HG03045 (cell line): ENCODE results near the gene OS9.
A peak's percentile ranks its signal among the peaks of the same experiment; 100 is the strongest.

Experiments used
- ATAC-seq: cut with Tn5 transposase; IDR thresholded peaks from one replicate; pipeline ENCODE4 v1.9.1; 2021; ENCODE audit warnings: mild to moderate bottlenecking, moderate library complexity; ENCODE audit not compliant: unreplicated experiment

OS9 gene

GRCh38 chr12:57735198-57735855 is 41.4 kb downstream of the OS9 start:
- ATAC-seq, result no peak

DNA sequence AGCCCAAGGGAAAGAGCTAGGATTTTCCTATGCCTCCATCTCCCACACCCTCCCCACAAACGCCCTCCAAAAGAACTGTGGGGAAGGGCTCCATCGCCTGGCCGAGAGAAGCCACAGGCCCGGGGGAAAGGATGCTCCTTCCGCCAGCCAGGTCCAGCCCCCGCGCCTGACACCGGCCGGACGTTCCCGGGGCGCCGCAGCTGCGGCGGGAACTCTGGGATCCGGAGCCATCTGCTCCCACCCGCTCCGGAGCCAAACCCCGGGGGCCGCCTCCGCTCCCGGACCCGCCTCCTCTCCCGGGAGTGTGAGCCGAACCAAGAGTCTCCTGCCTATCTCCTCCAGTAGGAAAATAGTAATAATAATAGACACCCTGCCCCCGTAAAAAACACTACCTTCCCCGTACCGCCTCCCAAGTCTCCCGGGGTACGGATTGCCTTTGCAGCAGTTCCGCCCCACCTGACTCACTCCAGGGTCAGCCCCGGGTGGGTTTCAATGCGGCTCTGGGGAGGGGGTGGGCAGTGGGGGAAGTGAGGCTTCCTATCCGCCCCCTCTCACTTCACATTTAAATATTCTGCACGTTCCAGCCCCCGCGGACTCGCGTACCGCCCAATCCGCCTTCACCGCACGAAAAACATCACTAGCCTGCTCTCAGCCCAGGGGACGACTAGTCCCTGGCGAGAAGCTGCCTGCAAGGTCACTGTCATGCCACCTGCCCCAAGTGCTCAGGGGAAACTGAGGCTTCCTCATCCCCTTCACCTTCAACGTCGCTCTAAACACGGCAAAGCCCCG is 42.2 kb downstream of the OS9 start:
- no peak for ATAC-seq

GRCh38 chr12:57736741-57737466 is 43.0 kb downstream of the OS9 start:
- ATAC-seq, result no peak

DNA sequence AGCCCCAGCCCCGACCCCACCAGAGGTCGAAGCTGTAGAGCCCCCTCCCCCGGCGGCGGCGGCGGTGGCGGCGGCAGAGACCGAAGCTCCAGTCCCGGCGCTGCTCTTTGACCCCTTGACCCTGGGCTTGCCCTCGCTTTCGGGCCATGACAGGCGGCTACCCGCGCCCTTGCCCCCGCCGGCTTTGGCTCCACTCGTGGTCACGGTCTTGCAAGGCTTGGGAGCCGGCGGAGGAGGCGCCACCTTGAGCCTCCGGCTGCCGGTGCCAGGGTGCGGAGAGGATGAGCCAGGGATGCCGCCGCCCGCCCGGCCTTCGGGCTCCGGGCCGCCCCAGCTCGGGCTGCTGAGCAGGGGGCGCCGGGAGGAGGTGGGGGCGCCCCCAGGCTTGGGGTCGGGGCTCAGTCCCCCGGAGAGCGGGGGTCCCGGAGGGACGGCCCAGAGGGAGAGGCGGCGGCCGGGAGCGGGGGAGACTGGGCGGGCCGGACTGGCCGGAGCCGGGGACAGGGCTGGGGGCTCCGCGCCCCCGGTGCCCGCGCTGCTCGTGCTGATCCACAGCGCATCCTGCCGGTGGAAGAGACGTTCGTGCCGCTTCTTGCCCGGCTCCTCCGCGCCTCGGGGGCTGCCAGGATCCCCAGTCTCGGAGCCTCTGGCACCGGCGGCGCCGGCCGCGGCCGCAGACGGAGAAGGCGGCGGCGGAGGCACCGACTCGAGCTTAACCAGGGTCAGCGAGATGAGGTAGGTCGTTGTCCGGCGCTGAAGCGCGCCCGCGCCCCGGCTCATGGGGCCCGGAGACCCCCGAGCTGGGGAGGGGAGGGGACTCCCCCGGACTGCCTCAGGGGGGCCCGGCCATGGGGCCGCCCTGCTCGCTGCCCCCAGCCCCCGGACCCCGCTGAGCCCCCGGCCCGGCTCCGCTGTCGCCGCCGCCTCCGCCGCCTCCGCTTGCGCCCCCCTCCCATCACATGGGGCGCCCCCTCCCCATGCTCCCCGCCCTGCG is 43.8 kb downstream of the OS9 start:
- ATAC-seq, result no peak

DNA sequence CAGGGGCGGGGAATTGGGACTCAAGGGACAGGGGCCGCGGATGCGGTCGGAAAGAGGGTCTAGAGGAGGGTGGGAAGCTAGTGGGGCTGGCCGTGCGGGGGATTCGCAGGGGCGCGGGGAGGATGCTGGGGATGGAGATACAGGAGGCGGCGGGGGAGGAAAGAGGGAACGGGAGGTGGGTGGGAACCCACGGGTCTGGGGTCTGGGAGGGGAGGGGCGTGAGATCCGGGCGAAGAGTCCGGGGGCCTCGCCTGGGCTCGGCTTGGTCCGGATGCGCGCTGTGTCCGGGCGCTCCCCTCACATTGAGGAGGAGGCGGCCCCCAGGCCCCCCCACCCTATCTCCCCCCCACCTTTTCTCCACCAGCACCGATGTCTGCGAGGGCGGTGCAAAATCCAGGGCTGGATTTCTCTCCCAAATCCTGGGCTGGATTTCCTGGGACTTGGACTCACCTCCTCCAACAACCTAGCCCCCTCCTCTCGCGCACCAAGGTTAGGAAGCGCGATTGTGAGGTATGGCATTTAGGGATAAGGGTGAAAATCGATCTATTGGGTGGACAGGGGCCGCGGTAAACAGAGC is 44.8 kb downstream of the OS9 start, which contains the start of gene AGAP2:
Gene AGAP2 (minus strand): TSS at position 82 of the 577 bp plus-strand sequence. CDS start 496 bp downstream, outside the sequence.
- no peak for ATAC-seq

DNA sequence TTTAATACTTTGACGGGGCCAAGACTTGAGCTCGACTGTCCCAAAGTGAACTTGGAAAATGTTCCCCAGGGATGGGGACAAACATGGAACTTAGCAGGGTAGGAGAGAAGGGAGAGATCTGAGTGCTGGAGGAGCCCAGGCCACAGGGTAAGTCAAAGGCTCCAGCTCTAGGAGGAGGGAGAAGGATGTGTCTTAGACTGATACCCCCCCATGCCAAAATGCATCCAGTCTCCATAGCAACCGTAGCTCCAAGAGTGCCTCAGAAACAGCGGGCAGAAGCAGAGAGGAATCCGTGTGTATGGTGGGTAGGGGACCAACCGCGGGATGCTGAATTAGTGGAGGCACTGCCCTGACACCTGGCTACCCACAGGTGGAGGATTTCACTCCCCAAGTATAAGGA is 45.5 kb downstream of the OS9 start:
- no peak for ATAC-seq

DNA sequence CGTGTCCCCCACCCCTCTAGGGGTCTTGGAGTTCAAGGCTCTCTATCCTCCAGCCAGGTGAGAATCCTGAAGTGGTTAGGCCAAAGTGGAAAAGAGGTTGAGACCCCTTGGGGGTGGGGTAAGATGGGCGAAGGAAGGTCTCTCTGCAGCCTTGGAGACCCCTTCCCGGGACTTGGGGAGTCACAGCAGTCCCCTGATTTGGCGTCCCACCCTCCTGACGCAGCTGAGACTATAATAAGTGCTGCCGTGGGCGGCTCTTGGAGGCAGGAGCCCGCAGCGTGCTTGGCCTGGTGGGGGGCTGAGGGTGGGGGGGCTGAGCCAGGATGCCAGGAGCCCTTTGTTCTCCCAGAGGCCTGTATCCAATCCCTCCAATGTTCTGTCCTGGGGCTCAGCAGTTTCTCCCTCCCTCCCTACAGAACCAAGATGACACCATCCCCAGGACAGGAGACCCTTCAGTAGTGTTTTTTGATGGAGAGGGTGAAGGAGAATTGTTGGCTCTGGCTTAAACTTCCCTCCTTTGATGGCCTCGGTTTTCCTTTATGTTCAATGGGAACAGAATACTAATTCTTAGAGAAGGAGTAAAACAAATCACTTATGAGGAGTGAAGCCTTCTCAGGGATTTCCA is 46.1 kb downstream of the OS9 start:
- ATAC-seq, result no peak

DNA sequence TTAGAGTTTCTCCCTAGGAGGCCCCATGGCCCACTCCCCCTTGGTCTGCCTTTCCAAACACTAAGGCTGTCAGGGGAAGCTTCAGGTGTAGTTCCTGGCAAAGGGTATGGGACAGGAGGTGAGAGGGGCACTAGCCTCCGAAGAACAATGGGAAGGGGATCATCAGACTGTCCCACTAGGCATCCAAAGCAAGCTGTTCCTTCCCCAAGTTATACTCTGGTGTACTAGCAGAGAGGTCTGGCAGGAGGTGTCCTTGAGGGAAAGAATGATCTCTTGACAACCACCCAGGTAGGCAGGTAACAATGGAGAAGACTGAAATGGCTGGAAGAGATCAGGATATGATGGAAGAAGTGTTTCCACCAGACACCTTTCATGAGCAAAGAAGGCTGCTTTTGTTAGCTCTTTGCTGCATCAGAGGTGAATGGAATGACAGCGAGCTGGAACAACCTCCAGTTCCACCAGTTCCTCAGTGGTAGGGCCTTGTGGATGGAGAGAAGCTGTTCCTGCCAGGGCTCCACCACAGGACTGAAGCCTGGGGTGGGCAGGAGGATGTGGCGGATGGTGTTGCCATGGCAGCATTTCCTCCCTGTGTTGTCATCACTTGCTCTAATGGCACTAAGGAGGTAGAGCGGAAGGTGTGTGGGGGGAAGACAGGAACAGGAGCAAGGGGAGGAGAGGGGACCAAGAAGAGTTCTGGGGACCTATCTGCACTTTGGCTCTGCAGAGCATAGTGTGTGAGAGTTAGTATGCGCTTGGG is 46.9 kb downstream of the OS9 start:
- ATAC-seq, result no peak

- no peak for ATAC-seq
Observed at GRCh38 chr12:57741413-57741789, 47.5 kb downstream of the OS9 start.

GRCh38 chr12:57741844-57742738 is 48.2 kb downstream of the OS9 start:
- ATAC-seq, result peak; percentile 50

- ATAC-seq, result no peak
Observed at GRCh38 chr12:57743769-57744168, 49.8 kb downstream of the OS9 start.

DNA sequence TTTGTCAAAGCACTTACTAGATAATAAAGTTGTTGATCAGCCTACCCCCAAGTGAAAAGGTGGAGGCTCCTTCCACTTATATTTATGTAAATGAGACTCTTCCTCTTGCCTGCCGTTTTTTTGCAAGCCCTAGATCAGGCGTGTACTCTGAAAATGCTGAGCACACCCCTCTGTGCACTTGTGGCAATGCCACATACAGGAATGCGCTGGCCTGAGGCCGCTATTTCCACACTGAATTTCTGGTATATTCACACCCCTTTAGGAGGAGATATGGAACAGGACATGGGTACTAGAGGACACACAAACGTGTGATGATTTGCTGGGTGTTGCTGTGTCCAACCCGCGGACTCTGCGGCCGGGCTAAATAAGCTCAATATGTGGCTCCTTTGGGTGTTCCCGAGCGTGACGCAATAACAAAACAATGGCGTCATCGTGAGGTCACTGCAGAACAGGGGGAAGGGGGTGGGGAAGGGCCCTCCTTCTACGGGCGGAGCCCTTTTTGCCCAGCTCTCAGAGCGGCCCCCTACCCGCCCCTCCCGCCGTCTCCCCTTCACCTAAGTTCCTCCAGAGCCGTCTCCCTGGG is 50.4 kb downstream of the OS9 start:
- peak; percentile 27 for ATAC-seq

- peak; percentile 88 for ATAC-seq
Observed at GRCh38 chr12:57744777-57745484, 51.0 kb downstream of the OS9 start, which contains the start of gene TSPAN31. TSS of gene TSPAN31 (plus strand) at chr12:57745039. CDS start at chr12:57745155, 116 bp downstream.

GRCh38 chr12:57745485-57745881 is 51.6 kb downstream of the OS9 start:
- no peak for ATAC-seq

- no peak for ATAC-seq
Observed at GRCh38 chr12:57746025-57746424, 52.1 kb downstream of the OS9 start.

DNA sequence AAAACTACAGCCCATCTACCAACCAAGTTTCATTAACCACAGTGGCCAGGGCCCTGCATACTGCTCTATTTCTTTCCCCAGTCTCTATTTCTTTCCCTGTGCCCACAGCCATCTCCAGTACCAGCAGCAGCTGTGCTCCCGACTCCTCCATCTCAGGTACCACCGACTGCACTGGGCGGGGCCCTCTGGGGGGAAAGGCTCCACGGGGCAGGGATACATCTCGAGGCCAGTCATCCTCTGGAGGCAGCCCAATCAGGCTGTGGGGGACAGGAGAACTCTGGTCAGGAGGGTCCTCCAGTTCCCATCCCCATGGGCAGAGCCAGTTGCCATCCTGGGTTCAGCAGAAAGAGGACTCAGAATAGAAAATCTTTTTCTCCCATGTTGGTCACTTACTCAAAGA is 55.1 kb downstream of the OS9 start:
- no peak for ATAC-seq
